ENCODE data around the gene CC2D2A.

Gene CC2D2A

GRCh38 chr4:15563871-15564270 is 94.2 kb downstream of the CC2D2A start:
- no peak overlapping the region for H3K9ac ChIP-seq (ENCODE audit: low read length)
- H3K9me3 ChIP-seq (ENCODE audit: low read length), result no peaks in the 10 kb centered on the region
- H3K27ac ChIP-seq (ENCODE audit: low read depth, low read length), result no peak overlapping the region
- H3K36me3 ChIP-seq (ENCODE audit: insufficient read depth, low read length), result peaks cover 46% of the 10 kb centered on the region
- H3K27me3 ChIP-seq (ENCODE audit: control insufficient read depth in 1 of 2, insufficient read depth in 2 of 2, low read length in 2 of 2), result no peaks in the 10 kb centered on the region
- peaks cover 16% of the 10 kb centered on the region for H3K4me1 ChIP-seq (ENCODE audit: insufficient read depth, low read length)
- H3K4me3 ChIP-seq (ENCODE audit: low read depth in 1 of 2, low read length in 2 of 2), result no peak overlapping the region

GRCh38 chr4:15568821-15569220 is 99.1 kb downstream of the CC2D2A start:
- Histone ChIP-seq H3K9ac (ENCODE audit: low read length) (no peak overlapping the region), H3K36me3 (ENCODE audit: insufficient read depth, low read length) (peaks cover 60% of the 10 kb centered on the region), H3K4me1 (ENCODE audit: insufficient read depth, low read length) (no peaks in the 10 kb centered on the region), H3K4me3 (ENCODE audit: low read depth in 1 of 2, low read length in 2 of 2) (no peak overlapping the region), H3K9me3 (ENCODE audit: low read length) (no peaks in the 10 kb centered on the region), H3K27ac (ENCODE audit: low read depth, low read length) (no peak overlapping the region), H3K27me3 (ENCODE audit: control insufficient read depth in 1 of 2, insufficient read depth in 2 of 2, low read length in 2 of 2) (no peaks in the 10 kb centered on the region)

- Histone ChIP-seq H3K4me1 (ENCODE audit: insufficient read depth, low read length) (no peaks in the 10 kb centered on the region), H3K27me3 (ENCODE audit: control insufficient read depth in 1 of 2, insufficient read depth in 2 of 2, low read length in 2 of 2) (no peaks in the 10 kb centered on the region), H3K36me3 (ENCODE audit: insufficient read depth, low read length) (peaks cover 58% of the 10 kb centered on the region), H3K9ac (ENCODE audit: low read length) (no peak overlapping the region), H3K27ac (ENCODE audit: low read depth, low read length) (no peak overlapping the region), H3K4me3 (ENCODE audit: low read depth in 1 of 2, low read length in 2 of 2) (no peak overlapping the region), H3K9me3 (ENCODE audit: low read length) (no peaks in the 10 kb centered on the region)
These were observed 100.1 kb downstream of the CC2D2A start for GRCh38 chr4:15569746-15570145.

- no peak overlapping the region for H3K4me3 ChIP-seq (ENCODE audit: low read depth in 1 of 2, low read length in 2 of 2)
- no peaks in the 10 kb centered on the region for H3K27me3 ChIP-seq (ENCODE audit: control insufficient read depth in 1 of 2, insufficient read depth in 2 of 2, low read length in 2 of 2)
- peaks cover 37% of the 10 kb centered on the region for H3K36me3 ChIP-seq (ENCODE audit: insufficient read depth, low read length)
- no peaks in the 10 kb centered on the region for H3K4me1 ChIP-seq (ENCODE audit: insufficient read depth, low read length)
- no peak overlapping the region for H3K9ac ChIP-seq (ENCODE audit: low read length)
- no peak overlapping the region for H3K27ac ChIP-seq (ENCODE audit: low read depth, low read length)
- no peaks in the 10 kb centered on the region for H3K9me3 ChIP-seq (ENCODE audit: low read length)
These were observed 106.3 kb downstream of the CC2D2A start for GRCh38 chr4:15575966-15576365.

- peaks cover 34% of the 10 kb centered on the region for H3K36me3 ChIP-seq (ENCODE audit: insufficient read depth, low read length)
- H3K27me3 ChIP-seq (ENCODE audit: control insufficient read depth in 1 of 2, insufficient read depth in 2 of 2, low read length in 2 of 2), result no peaks in the 10 kb centered on the region
- no peak overlapping the region for H3K4me3 ChIP-seq (ENCODE audit: low read depth in 1 of 2, low read length in 2 of 2)
- no peaks in the 10 kb centered on the region for H3K9me3 ChIP-seq (ENCODE audit: low read length)
- no peaks in the 10 kb centered on the region for H3K4me1 ChIP-seq (ENCODE audit: insufficient read depth, low read length)
- H3K27ac ChIP-seq (ENCODE audit: low read depth, low read length), result no peak overlapping the region
- no peak overlapping the region for H3K9ac ChIP-seq (ENCODE audit: low read length)
These were observed 107.8 kb downstream of the CC2D2A start for GRCh38 chr4:15577508-15577907.

- no peak overlapping the region for H3K4me3 ChIP-seq (ENCODE audit: low read depth in 1 of 2, low read length in 2 of 2)
- H3K27me3 ChIP-seq (ENCODE audit: control insufficient read depth in 1 of 2, insufficient read depth in 2 of 2, low read length in 2 of 2), result no peaks in the 10 kb centered on the region
- H3K36me3 ChIP-seq (ENCODE audit: insufficient read depth, low read length), result peaks cover 15% of the 10 kb centered on the region
- H3K27ac ChIP-seq (ENCODE audit: low read depth, low read length), result no peak overlapping the region
- no peak overlapping the region for H3K9ac ChIP-seq (ENCODE audit: low read length)
- H3K9me3 ChIP-seq (ENCODE audit: low read length), result no peaks in the 10 kb centered on the region
- no peaks in the 10 kb centered on the region for H3K4me1 ChIP-seq (ENCODE audit: insufficient read depth, low read length)
These were observed 115.1 kb downstream of the CC2D2A start for GRCh38 chr4:15584785-15585184.

- no peaks in the 10 kb centered on the region for H3K27me3 ChIP-seq (ENCODE audit: control insufficient read depth in 1 of 2, insufficient read depth in 2 of 2, low read length in 2 of 2)
- H3K4me3 ChIP-seq (ENCODE audit: low read depth in 1 of 2, low read length in 2 of 2), result no peak overlapping the region
- H3K36me3 ChIP-seq (ENCODE audit: insufficient read depth, low read length), result peaks cover 10% of the 10 kb centered on the region
- no peak overlapping the region for H3K27ac ChIP-seq (ENCODE audit: low read depth, low read length)
- H3K9ac ChIP-seq (ENCODE audit: low read length), result no peak overlapping the region
- no peaks in the 10 kb centered on the region for H3K4me1 ChIP-seq (ENCODE audit: insufficient read depth, low read length)
- no peaks in the 10 kb centered on the region for H3K9me3 ChIP-seq (ENCODE audit: low read length)
These were observed 115.6 kb downstream of the CC2D2A start for GRCh38 chr4:15585331-15585730.

GRCh38 chr4:15586066-15586465 is 116.4 kb downstream of the CC2D2A start:
- Histone ChIP-seq H3K4me1 (ENCODE audit: insufficient read depth, low read length) (no peaks in the 10 kb centered on the region), H3K9ac (ENCODE audit: low read length) (no peak overlapping the region), H3K9me3 (ENCODE audit: low read length) (no peaks in the 10 kb centered on the region), H3K4me3 (ENCODE audit: low read depth in 1 of 2, low read length in 2 of 2) (no peak overlapping the region), H3K27me3 (ENCODE audit: control insufficient read depth in 1 of 2, insufficient read depth in 2 of 2, low read length in 2 of 2) (no peaks in the 10 kb centered on the region), H3K36me3 (ENCODE audit: insufficient read depth, low read length) (peaks cover 6% of the 10 kb centered on the region), H3K27ac (ENCODE audit: low read depth, low read length) (no peak overlapping the region)

- H3K4me3 ChIP-seq (ENCODE audit: low read depth in 1 of 2, low read length in 2 of 2), result no peak overlapping the region
- H3K27ac ChIP-seq (ENCODE audit: low read depth, low read length), result no peak overlapping the region
- H3K4me1 ChIP-seq (ENCODE audit: insufficient read depth, low read length), result no peaks in the 10 kb centered on the region
- no peaks in the 10 kb centered on the region for H3K9me3 ChIP-seq (ENCODE audit: low read length)
- H3K36me3 ChIP-seq (ENCODE audit: insufficient read depth, low read length), result peaks cover 6% of the 10 kb centered on the region
- H3K27me3 ChIP-seq (ENCODE audit: control insufficient read depth in 1 of 2, insufficient read depth in 2 of 2, low read length in 2 of 2), result no peaks in the 10 kb centered on the region
- no peak overlapping the region for H3K9ac ChIP-seq (ENCODE audit: low read length)
These were observed 118.0 kb downstream of the CC2D2A start for GRCh38 chr4:15587649-15588048.

GRCh38 chr4:15592799-15593198 is 123.1 kb downstream of the CC2D2A start:
- Histone ChIP-seq H3K9ac (ENCODE audit: low read length) (no peak overlapping the region), H3K9me3 (ENCODE audit: low read length) (no peaks in the 10 kb centered on the region), H3K27me3 (ENCODE audit: control insufficient read depth in 1 of 2, insufficient read depth in 2 of 2, low read length in 2 of 2) (no peaks in the 10 kb centered on the region), H3K4me1 (ENCODE audit: insufficient read depth, low read length) (no peaks in the 10 kb centered on the region), H3K27ac (ENCODE audit: low read depth, low read length) (no peak overlapping the region), H3K36me3 (ENCODE audit: insufficient read depth, low read length) (peaks cover 18% of the 10 kb centered on the region), H3K4me3 (ENCODE audit: low read depth in 1 of 2, low read length in 2 of 2) (no peak overlapping the region)

GRCh38 chr4:15598644-15599043 is 129.0 kb downstream of the CC2D2A start:
- H3K27ac ChIP-seq (ENCODE audit: low read depth, low read length), result no peak overlapping the region
- H3K9me3 ChIP-seq (ENCODE audit: low read length), result peaks cover 3% of the 10 kb centered on the region
- H3K4me1 ChIP-seq (ENCODE audit: insufficient read depth, low read length), result peaks cover 11% of the 10 kb centered on the region
- no peak overlapping the region for H3K4me3 ChIP-seq (ENCODE audit: low read depth in 1 of 2, low read length in 2 of 2)
- peaks cover 34% of the 10 kb centered on the region for H3K36me3 ChIP-seq (ENCODE audit: insufficient read depth, low read length)
- H3K27me3 ChIP-seq (ENCODE audit: control insufficient read depth in 1 of 2, insufficient read depth in 2 of 2, low read length in 2 of 2), result no peaks in the 10 kb centered on the region
- H3K9ac ChIP-seq (ENCODE audit: low read length), result no peak overlapping the region

GRCh38 chr4:15600176-15600575 is 130.5 kb downstream of the CC2D2A start:
- H3K27ac ChIP-seq (ENCODE audit: low read depth, low read length), result no peak overlapping the region

More at GRCh38 chr4:15600176-15600575, 130.5 kb downstream of the CC2D2A start:
- Histone ChIP-seq H3K4me1 (ENCODE audit: insufficient read depth, low read length) (peaks cover 11% of the 10 kb centered on the region), H3K36me3 (ENCODE audit: insufficient read depth, low read length) (peaks cover 36% of the 10 kb centered on the region), H3K27me3 (ENCODE audit: control insufficient read depth in 1 of 2, insufficient read depth in 2 of 2, low read length in 2 of 2) (no peaks in the 10 kb centered on the region), H3K9ac (ENCODE audit: low read length) (no peak overlapping the region), H3K9me3 (ENCODE audit: low read length) (peaks cover 3% of the 10 kb centered on the region), H3K4me3 (ENCODE audit: low read depth in 1 of 2, low read length in 2 of 2) (no peak overlapping the region)

All from muscle layer of colon (tissue), 2 donors.